Left hindlimb (tissue), 1 donor: ENCODE data around the gene PACSIN2.
"Not testable (repeated sequence)": the region's sequence is repeated elsewhere in the genome, so short reads cannot be mapped to it uniquely, and the experiment has no call there.

Source experiments
- DNase-seq: peaks from one replicate; pipeline ENCODE4 v3.0.0-alpha.2; 2018

Gene PACSIN2

GRCh38 chr22:42991010-42991651 is 23.8 kb downstream of the PACSIN2 start:
- DNase-seq: peak; percentile 25

- no peak for DNase-seq
Observed at GRCh38 chr22:42990131-42990838, 24.7 kb downstream of the PACSIN2 start.

- DNase-seq: no peak
Observed at GRCh38 chr22:42986115-42986514, 28.8 kb downstream of the PACSIN2 start.

- no peak for DNase-seq
Observed at GRCh38 chr22:42985531-42985905, 29.4 kb downstream of the PACSIN2 start.

- no peak for DNase-seq
Observed at GRCh38 chr22:42984814-42985530, 30.0 kb downstream of the PACSIN2 start.

GRCh38 chr22:42984397-42984796 is 30.6 kb downstream of the PACSIN2 start:
- no peak for DNase-seq

GRCh38 chr22:42983470-42983869 is 31.5 kb downstream of the PACSIN2 start:
- DNase-seq: no peak

- no peak for DNase-seq
Observed at GRCh38 chr22:42979606-42980005, 35.3 kb downstream of the PACSIN2 start.

- DNase-seq: no peak
Observed at GRCh38 chr22:42978453-42979103, 36.4 kb downstream of the PACSIN2 start.

GRCh38 chr22:42977569-42977968 is 37.4 kb downstream of the PACSIN2 start:
- no peak for DNase-seq

GRCh38 chr22:42976217-42976933 is 38.6 kb downstream of the PACSIN2 start:
- DNase-seq: no peak

GRCh38 chr22:42974223-42974622 is 40.7 kb downstream of the PACSIN2 start:
- DNase-seq: no peak

GRCh38 chr22:42973536-42973881 is 41.4 kb downstream of the PACSIN2 start:
- no peak for DNase-seq

- DNase-seq: no peak
Observed at GRCh38 chr22:42972649-42973535, 42.1 kb downstream of the PACSIN2 start.

GRCh38 chr22:42971473-42971860 is 43.5 kb downstream of the PACSIN2 start:
- not testable (repeated sequence) for DNase-seq

GRCh38 chr22:42970029-42970428 is 44.9 kb downstream of the PACSIN2 start:
- DNase-seq: no peak

- no peak for DNase-seq
Observed at GRCh38 chr22:42969348-42969975, 45.5 kb downstream of the PACSIN2 start.

GRCh38 chr22:42967933-42968332 is 47.0 kb downstream of the PACSIN2 start:
- DNase-seq: no peak

- no peak for DNase-seq
Observed at GRCh38 chr22:42967005-42967404, 47.9 kb downstream of the PACSIN2 start.

- no peak for DNase-seq
Observed at GRCh38 chr22:42966497-42966896, 48.5 kb downstream of the PACSIN2 start.

- no peak for DNase-seq
Observed at GRCh38 chr22:42964994-42965699, 49.8 kb downstream of the PACSIN2 start.
